ENCODE data around the gene TBK1.

The TBK1 gene

GRCh38 chr12:64493513-64493912 is 41.6 kb downstream of the TBK1 start:
- Histone ChIP-seq H3K4me3 (ENCODE audit: low read depth, low read length, poor library complexity, severe bottlenecking) (no peak overlapping the region), H3K4me1 (ENCODE audit: insufficient read depth, low read length, severe bottlenecking) (no peaks in the 10 kb centered on the region), H3K9me3 (ENCODE audit: low read length) (no peaks in the 10 kb centered on the region), H3K79me2 (ENCODE audit: insufficient read depth, low read length) (no peaks in the 10 kb centered on the region), H3K4me2 (ENCODE audit: low read length) (no peak overlapping the region), H4K20me1 (ENCODE audit: insufficient read depth, low read length) (no peaks in the 10 kb centered on the region), H3F3A (ENCODE audit: insufficient read depth, low read length) (no peaks in the 10 kb centered on the region), H3K9me2 (ENCODE audit: low read depth, low read length) (no peaks in the 10 kb centered on the region), H3K9ac (ENCODE audit: low read length) (no peak overlapping the region), H2AFZ (ENCODE audit: low read length) (no peak overlapping the region), H3K36me3 (ENCODE audit: insufficient read depth, low read length) (peaks cover 90% of the 10 kb centered on the region), H3K27me3 (ENCODE audit: insufficient read depth, low read length) (no peaks in the 10 kb centered on the region), H3K27ac (ENCODE audit: low read depth, low read length, poor library complexity, severe bottlenecking) (no peak overlapping the region)
- TF ChIP-seq EZH2 (IDR thresholded peaks at IDR 0.05; ENCODE audit: borderline replicate concordance, low read length) (no peak), CTCF (IDR thresholded peaks at IDR 0.05; ENCODE audit: low read length) (no peak)

GRCh38 chr12:64494998-64495729 is 43.2 kb downstream of the TBK1 start:
- Histone ChIP-seq H3K4me1 (ENCODE audit: insufficient read depth, low read length, severe bottlenecking) (no peaks in the 10 kb centered on the region), H3K4me2 (ENCODE audit: low read length) (no peak overlapping the region), H4K20me1 (ENCODE audit: insufficient read depth, low read length) (no peaks in the 10 kb centered on the region)

GRCh38 chr12:64496839-64497400 is 45.0 kb downstream of the TBK1 start:
- Histone ChIP-seq H3K4me3 (ENCODE audit: low read depth, low read length, poor library complexity, severe bottlenecking) (no peak overlapping the region), H3K27me3 (ENCODE audit: insufficient read depth, low read length) (no peaks in the 10 kb centered on the region), H3K9me3 (ENCODE audit: low read length) (no peaks in the 10 kb centered on the region), H3K4me2 (ENCODE audit: low read length) (no peak overlapping the region), H3K36me3 (ENCODE audit: insufficient read depth, low read length) (peaks cover 85% of the 10 kb centered on the region), H3K27ac (ENCODE audit: low read depth, low read length, poor library complexity, severe bottlenecking) (no peak overlapping the region), H4K20me1 (ENCODE audit: insufficient read depth, low read length) (no peaks in the 10 kb centered on the region), H3K4me1 (ENCODE audit: insufficient read depth, low read length, severe bottlenecking) (no peaks in the 10 kb centered on the region), H2AFZ (ENCODE audit: low read length) (no peak overlapping the region), H3F3A (ENCODE audit: insufficient read depth, low read length) (no peaks in the 10 kb centered on the region), H3K9ac (ENCODE audit: low read length) (no peak overlapping the region), H3K79me2 (ENCODE audit: insufficient read depth, low read length) (no peaks in the 10 kb centered on the region), H3K9me2 (ENCODE audit: low read depth, low read length) (no peaks in the 10 kb centered on the region)
- TF ChIP-seq CTCF (IDR thresholded peaks at IDR 0.05; ENCODE audit: low read length) = no peak
- TF ChIP-seq EZH2 (IDR thresholded peaks at IDR 0.05; ENCODE audit: borderline replicate concordance, low read length) = no peak

More at GRCh38 chr12:64494998-64495729, 43.2 kb downstream of the TBK1 start:
- no peaks in the 10 kb centered on the region for H3K79me2 ChIP-seq (ENCODE audit: insufficient read depth, low read length)
- no peak overlapping the region for H3K9ac ChIP-seq (ENCODE audit: low read length)
- TF ChIP-seq CTCF (IDR thresholded peaks at IDR 0.05; ENCODE audit: low read length) (no peak), EZH2 (IDR thresholded peaks at IDR 0.05; ENCODE audit: borderline replicate concordance, low read length) (no peak)
- H3K4me3 ChIP-seq (ENCODE audit: low read depth, low read length, poor library complexity, severe bottlenecking) = no peak overlapping the region
- H3F3A ChIP-seq (ENCODE audit: insufficient read depth, low read length) = no peaks in the 10 kb centered on the region
- no peak overlapping the region for H3K27ac ChIP-seq (ENCODE audit: low read depth, low read length, poor library complexity, severe bottlenecking)
- H3K9me3 ChIP-seq (ENCODE audit: low read length) = no peaks in the 10 kb centered on the region
- H3K36me3 ChIP-seq (ENCODE audit: insufficient read depth, low read length) = peaks cover 87% of the 10 kb centered on the region
- no peak overlapping the region for H2AFZ ChIP-seq (ENCODE audit: low read length)
- H3K9me2 ChIP-seq (ENCODE audit: low read depth, low read length) = no peaks in the 10 kb centered on the region
- no peaks in the 10 kb centered on the region for H3K27me3 ChIP-seq (ENCODE audit: insufficient read depth, low read length)
